ENCODE data around the gene DGKD.
A peak's percentile ranks its signal among the peaks of the same experiment; 100 is the strongest.
"Not testable (repeated sequence)": the region's sequence is repeated elsewhere in the genome, so short reads cannot be mapped to it uniquely, and the experiment has no call there.

The DGKD gene, protein sequence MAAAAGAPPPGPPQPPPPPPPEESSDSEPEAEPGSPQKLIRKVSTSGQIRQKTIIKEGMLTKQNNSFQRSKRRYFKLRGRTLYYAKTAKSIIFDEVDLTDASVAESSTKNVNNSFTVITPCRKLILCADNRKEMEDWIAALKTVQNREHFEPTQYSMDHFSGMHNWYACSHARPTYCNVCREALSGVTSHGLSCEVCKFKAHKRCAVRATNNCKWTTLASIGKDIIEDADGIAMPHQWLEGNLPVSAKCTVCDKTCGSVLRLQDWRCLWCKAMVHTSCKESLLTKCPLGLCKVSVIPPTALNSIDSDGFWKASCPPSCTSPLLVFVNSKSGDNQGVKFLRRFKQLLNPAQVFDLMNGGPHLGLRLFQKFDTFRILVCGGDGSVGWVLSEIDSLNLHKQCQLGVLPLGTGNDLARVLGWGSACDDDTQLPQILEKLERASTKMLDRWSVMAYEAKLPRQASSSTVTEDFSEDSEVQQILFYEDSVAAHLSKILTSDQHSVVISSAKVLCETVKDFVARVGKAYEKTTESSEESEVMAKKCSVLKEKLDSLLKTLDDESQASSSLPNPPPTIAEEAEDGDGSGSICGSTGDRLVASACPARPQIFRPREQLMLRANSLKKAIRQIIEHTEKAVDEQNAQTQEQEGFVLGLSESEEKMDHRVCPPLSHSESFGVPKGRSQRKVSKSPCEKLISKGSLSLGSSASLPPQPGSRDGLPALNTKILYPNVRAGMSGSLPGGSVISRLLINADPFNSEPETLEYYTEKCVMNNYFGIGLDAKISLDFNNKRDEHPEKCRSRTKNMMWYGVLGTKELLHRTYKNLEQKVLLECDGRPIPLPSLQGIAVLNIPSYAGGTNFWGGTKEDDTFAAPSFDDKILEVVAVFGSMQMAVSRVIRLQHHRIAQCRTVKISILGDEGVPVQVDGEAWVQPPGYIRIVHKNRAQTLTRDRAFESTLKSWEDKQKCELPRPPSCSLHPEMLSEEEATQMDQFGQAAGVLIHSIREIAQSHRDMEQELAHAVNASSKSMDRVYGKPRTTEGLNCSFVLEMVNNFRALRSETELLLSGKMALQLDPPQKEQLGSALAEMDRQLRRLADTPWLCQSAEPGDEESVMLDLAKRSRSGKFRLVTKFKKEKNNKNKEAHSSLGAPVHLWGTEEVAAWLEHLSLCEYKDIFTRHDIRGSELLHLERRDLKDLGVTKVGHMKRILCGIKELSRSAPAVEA

DNA sequence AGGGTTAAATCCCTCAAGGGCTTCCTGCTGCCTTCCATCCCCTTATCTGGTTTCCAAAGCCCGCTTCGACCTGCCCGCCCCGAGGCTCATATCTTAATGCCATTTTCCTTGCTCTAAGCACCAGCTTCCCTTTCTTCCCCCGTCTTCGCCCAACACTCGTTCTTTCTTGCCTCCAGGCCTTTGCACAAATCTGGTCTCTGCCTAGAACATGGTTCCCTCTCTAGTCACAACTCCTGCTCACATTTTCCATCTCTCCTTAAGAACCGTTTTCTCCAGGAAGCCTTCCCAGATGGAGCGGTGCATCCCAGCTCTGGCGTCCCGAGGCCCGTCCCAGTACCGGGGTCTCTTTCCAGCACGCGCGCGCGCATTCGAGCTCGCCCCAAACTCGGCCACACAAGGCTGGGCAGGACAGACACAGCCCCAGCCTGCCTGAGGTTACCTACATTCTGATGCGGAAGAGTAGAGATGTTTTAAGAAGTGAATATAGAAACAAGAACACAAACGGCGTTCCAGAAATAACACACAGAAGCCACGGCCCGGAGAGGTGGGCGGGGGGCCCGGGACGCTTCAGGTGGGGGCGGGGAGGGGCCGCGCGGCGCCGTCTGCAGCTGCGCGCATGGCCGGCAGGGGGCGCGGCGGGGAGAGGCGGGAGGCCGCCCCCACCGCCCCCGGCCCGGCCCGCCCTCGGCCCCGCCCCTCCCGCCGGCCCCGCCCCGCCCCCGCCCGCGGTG lies at the start of gene DGKD:
Gene DGKD (plus strand): TSS at position 726 of the 731 bp plus-strand sequence. CDS start 25 bp downstream, outside the sequence.
- peak; percentile 40 for DNase-seq (ENCODE audit: low spot score)

DNA sequence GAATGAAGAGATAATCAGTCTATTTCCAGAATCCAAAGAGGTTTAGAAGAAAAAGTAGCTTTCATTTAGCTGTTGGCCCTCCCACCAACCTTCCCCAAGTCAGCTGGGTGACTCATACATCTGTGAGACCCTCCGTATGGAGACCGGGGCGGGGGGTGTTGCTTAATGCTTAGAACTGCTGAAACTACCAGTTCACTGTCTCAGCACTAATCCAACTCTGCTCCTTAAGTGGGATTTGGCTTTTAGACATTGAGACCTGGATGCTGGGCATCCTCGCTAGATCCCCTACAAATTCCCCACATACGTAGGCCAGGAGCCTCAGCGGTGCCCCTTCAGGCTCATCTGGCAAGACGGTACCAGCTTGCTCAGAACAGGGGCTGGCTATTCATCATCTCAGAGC lies 46.7 kb upstream of the DGKD start, which contains the start of gene SAG:
Gene SAG (plus strand): TSS at position 252 of the 400 bp plus-strand sequence. CDS start 1,374 bp downstream, outside the sequence.
- no peak for DNase-seq (ENCODE audit: low spot score)

DNA sequence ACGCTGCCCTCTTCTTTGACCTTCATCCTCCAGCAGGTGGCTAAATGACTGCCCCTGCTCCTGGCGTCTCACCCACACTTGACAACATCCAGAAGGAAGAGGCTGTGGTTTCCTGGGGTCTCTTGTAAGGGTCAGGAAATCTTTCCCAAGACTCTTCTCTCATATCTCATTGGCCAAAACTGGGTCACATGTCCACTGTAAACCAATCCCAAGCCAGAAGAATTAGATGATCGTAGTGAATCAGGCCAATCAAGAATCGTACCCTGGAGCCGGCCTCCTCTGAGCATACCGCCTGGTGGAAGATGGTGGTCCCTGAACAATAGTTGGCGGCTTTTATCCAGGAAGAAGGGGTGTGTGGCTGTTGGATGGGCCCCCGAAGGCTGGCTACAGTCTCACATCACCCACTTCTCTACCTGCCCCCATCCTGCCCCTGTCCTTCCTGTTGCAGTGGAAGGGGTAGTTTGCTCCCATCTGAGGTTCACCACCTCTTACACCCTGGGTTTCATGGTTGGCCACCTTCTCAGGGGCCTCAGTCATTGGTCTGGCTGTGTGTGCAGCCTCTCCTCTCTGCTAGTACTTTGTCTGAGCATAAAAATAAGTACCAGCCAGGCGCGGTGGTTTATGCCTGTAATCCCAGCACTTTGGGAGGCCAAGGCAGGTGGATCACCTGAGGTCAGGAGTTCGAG lies 42.9 kb upstream of the DGKD start:
- no peak for DNase-seq (ENCODE audit: low spot score)

DNA sequence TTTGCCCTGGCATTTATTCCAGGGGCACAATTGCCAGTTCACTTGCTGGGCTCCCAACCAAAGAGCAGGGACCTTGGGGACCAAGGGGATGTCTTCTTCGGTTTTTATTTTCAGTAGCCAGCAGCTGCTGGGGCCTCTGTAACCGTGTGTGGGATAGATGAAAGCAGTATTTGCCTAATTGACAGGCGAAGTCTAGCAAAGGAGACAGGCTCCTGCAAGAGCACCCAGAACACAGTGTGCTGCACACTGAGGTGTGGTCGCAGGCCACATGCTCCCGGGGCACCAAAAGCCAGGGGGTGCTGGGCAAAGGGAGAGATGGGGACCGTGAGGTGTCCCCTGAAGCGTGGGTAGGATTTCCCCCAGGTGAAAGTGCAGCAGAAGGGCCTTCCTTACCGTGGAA lies 41.4 kb upstream of the DGKD start:
- DNase-seq (ENCODE audit: low spot score), result no peak

DNA sequence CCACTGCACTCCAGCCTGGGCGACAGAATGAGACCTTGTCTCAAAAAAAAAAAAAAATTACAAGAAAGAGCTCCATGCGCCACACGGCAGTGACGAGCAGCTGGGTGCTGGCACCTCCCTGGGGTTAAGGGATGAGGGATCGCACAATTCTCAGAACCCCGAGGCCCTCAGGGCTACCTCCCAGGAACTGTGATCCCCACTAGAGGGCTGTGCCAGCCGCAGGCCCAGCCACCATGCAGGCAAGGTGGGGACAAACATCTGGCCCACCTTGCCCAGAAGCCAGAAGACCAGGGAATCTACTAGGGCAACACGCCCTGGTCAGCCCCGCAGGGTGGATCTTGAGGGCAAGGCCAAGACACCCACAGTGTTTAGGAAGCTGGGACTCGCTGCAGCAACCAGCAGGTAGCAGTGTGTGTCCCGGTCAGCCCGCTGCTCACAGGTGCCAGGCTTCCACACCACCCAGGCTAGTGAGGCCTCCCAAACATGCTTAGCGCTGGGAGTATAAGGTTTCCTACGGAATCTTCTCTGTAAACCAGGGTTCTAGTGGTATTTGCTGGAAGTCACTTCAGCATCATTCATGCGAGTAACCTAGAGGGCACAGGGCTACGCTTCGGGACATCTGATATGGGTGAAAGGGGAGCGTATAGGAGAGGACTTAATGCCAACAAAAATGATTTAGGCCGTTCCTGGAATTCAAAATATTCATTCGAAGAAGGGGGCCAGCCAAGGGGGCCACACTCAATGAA lies 39.9 kb upstream of the DGKD start:
- DNase-seq (ENCODE audit: low spot score), result no peak

DNA sequence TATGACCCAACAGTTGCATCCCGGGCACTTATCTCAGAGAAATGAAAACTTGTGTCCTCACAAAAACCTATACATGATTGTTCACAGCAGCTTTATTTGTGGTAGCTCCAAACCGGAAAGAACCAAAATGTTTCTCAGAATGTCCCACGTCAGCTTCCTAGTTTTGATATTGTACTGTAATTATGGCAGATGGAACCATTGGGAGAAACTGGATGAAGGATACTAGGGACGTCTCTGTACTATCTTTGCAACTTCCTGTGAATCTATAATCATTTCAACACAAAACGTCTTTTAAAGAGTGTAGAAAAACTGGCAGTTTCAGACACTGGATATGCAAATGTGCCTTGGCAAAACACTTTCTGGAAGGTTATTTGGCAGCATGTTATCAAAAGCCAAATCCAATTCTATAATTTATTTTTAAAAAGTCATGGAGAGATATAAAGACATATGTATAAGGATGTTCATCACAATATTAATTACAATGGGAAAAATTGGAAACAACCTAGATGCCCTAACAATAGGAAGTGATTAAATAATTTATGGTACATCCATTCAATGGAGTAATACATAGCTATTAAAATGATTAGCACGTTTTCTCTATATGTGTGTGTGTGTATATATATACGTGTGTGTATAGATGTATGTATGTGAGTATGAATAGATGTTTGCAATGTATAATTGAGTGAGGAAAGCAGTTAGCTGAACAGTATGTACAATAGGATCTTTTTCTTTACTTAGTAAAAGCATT lies 36.9 kb upstream of the DGKD start:
- DNase-seq (ENCODE audit: low spot score), result no peak

DNA sequence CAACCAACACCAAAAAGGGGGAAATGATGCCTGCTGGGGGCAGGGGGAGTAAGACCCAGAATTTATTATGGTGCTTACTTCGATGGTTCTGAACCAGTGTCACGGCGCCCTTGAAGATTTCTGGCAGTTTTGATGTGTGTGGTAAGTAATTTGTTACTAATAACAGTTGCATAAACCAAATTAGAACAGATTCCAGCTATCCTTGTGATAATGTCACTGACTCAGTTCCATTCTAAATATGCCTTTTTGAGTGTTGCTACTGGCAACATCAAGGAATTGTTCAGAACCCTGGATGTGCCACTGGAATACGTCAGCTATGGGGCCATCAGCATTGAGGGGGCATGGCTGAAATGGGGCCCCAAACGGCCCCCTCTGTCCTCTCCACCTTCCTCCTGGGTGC lies 35.0 kb upstream of the DGKD start:
- DNase-seq (ENCODE audit: low spot score), result no peak

DNA sequence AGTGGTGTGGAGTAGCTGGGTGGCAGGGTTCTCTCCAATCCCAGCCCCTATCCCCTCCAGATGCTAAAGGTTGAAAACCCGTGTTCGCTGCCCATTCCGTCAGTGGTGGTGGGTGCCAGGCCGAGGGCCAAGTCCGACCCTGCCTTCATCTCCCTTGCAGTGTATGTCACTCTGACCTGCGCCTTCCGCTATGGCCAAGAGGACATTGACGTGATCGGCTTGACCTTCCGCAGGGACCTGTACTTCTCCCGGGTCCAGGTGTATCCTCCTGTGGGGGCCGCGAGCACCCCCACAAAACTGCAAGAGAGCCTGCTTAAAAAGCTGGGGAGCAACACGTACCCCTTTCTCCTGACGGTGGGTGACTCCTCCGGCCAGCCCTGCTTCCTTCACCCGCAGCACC lies 33.8 kb upstream of the DGKD start:
- DNase-seq (ENCODE audit: low spot score), result no peak

DNA sequence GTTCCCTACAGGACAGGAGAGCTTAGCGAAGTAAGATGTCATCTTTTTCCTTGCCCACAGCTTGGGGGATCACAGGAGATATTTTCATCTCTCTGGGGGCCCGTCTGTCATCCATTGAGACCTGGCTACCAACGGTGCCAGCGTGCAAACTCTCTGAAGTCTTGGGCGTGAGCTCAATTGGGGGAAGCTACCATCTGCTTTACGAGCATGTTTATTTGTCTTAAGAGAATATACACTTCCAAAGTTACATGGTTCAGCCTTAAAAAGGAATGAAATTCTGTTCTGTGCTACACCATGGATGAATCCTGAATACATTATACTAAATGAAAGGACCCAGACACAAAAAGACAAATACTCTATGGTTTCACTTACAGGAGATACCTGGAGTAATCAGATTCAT lies 33.1 kb upstream of the DGKD start:
- DNase-seq (ENCODE audit: low spot score), result no peak

DNA sequence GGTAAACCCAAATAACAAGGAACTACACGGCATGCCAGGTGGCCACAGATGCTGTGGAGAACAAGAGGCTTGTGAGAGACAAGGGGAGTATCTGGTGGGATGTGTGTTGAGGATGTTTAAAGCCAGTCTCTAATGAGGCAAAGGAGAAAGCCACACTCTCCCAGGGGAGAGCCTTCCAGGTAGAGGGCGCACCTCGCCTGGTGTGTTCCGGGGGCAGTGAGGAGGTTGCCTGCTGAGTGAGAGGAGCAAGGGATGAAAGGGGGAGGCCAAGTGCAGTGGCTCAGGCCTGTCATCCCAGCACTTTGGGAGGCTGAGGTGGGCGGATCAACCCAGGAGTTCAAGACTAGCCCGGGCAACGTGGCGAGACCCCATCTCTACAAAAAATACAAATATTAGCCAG lies 30.4 kb upstream of the DGKD start:
- no peak for DNase-seq (ENCODE audit: low spot score)

DNA sequence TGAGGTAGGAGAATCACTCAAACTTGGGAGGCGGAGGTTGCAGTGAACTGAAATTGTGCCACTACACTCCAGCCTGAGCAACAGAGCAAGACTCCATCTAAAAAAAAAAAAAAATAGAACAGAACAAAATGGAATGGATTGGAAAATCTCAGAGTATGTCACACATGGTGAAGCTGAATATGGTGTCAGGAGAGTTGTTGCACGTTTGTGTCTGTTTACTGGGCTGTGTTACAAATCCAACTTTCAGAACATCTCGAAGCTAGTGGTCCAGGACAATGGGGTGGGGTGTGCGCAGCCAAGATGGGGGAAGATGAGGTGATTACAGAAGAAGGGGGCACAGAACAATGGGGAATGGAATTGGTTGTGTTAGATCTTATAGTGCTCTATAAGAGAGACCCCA lies 29.0 kb upstream of the DGKD start:
- DNase-seq (ENCODE audit: low spot score), result no peak

DNA sequence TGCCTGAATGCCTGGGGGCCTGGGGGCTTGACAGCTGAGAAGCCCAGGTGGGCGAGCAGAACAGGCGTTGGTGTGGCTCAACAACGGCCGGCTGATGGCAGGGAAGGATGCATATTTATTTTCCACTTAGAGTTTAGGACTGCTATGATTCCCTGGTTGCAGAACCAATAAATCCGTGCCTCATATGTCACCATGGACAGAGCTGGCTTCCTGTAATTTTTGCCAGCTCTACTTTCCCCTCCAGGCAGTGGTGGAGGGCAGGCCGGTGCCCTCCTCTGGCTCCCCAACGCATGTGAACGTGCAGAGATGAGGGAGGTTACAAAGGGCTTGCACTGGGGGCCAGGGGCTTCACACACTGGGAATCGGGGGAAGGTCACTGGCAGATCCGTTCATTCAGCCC lies 28.5 kb upstream of the DGKD start:
- DNase-seq (ENCODE audit: low spot score), result no peak

DNA sequence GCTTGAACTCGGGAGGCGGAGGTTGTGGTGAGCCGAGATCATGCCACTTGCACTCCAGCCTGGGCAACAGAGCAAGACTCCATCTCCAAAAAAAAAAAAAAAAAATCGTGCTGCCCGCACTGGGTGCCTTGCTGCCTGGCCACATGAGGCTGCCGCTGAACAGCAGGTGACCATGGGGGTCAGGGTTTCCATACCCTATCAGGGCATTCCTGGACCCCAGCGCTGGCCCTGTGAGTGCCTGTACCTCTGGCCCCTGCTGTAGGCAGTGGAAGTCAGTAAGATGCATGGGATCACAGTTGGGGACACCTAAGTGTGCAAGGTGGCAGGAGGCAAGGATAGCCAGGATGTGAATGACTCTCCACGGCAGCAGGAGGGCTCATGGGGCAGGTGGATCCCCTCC lies 27.8 kb upstream of the DGKD start:
- DNase-seq (ENCODE audit: low spot score), result no peak

DNA sequence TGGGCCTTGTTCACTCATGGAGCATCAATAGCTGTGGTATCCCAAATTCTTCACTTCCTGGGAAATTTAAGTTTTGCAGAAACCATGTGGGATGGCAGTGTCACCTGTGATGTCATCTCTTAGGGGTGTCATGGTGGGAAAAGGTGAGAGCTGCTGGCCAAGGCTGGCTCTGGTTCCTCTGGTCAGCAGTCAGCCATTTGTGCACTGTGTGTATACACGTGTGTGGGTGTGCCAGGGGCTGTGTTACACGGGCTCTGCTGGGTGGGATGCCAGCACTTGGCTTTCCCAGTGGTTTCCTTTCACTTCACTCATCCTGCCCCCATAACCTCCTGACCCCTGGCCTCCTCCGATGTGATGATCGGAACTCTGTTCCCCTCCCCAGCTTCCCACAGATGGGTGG lies 25.4 kb upstream of the DGKD start:
- DNase-seq (ENCODE audit: low spot score), result no peak

DNA sequence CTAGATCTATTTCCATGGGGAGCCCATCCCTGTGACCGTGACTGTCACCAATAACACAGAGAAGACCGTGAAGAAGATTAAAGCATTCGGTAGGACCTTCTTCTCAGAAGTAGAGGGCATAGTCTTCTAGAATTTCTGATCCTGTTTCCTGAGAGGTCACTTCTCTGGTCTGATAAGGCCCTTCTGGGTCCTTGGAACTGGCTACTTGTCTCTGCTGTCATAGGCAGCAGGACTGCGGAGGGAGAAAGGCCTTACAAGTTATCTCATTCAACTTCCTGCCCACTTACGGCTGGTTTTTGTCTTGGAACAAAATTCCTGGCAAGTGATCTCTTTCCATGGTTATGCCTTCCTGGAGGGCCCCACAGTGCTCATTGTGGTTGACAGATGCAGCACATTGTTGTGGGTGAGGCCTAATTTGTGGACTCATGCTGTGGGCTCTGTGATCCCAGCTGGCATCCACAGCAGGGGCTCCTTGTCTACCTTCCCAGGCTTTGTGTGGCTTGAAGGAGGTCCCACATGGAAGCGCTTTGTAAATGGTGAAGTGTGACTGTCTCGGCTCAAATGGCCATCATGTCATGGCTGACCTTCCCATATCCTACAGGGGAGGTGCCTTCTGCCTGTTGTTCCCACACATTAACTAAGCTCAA lies 24.7 kb upstream of the DGKD start:
- no peak for DNase-seq (ENCODE audit: low spot score)

DNA sequence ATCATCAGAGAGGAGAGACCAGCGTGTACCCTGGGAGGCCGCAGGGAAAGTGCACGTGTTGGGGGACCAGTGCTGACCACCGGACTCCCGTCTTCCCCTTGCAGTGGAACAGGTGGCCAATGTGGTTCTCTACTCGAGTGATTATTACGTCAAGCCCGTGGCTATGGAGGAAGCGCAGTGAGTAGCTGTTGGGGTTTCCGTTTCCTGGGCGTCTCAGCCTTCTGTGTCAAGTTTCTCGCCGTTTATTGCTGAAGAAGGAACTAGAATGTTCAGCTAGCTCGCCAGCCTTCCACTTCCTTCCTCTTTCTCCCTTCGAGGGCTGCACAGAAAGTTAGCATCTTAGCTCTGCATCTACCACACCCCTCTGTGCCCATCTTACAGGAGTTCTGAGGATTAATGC lies 22.8 kb upstream of the DGKD start:
- no peak for DNase-seq (ENCODE audit: low spot score)

DNA sequence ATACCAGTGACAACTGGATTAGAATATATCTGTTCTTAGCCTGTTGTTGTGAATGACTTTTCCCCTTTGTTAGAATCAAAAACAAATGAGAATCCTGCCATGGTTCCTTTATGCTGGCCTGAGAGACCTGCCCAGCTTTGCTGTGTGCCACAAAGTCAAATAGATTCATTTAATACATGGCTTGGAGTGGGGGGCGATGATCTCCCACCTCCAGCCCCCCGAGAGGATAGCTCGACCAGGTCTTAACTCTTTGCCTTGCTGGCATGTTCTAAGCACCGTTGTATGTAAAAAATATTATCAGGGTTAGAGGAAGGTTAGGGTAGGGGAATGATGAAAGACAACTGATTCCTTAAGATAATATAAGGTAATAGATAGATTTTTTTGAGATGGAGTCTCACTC lies 22.2 kb upstream of the DGKD start:
- no peak for DNase-seq (ENCODE audit: low spot score)

DNA sequence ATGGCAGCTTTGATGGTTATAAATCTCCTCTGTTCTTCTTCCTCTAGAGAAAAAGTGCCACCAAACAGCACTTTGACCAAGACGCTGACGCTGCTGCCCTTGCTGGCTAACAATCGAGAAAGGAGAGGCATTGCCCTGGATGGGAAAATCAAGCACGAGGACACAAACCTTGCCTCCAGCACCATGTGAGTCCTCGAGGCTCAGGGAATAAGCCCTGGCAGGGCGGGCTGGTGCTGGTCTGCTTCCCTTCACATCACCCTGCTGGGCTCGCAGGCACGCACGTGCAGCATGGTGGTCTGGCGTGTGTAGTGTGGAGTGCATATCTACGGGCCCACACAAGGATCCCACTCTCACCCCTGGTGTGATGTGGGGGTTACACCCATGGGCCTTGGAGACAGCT lies 19.4 kb upstream of the DGKD start:
- DNase-seq (ENCODE audit: low spot score), result no peak

DNA sequence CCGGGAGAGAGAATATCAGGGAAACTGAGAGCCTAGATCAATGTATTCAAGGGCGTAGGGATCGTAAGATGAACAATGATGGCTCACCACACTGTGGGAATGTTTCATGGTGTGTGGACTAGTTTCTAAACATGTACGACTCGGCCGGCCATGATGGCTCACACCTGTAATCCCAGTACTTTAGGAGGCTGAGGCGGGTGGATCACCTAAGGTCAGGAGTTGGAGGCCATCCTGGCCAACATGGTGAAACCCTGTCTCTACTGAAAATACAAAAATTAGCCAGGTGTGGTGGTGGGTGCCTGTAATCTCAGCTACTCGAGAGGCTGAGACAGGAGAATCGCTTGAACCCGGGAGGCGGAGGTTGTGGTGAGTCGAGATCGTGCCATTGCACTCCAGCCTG lies 18.2 kb upstream of the DGKD start:
- not testable (repeated sequence) for DNase-seq (ENCODE audit: low spot score)
